Vagina (tissue), 2 donors: ENCODE measurements around the gene PRRG1.

ENCODE experiments used
- CTCF ChIP-seq, 3 experiments: fragments of 450-650 bp in 2 of 3; fragments of 200-600 bp in 1 of 3; sonication (generic) in 1 of 3; IDR thresholded peaks; one replicate each; pipeline ENCODE4 v1.5.1; 2017 to 2019; ENCODE audit warnings: antibody characterized with exemption in 3 of 3, mild to moderate bottlenecking in 2 of 3, moderate library complexity in 2 of 3
- POLR2A ChIP-seq, 2 donors: fragments of 450-650 bp; IDR thresholded peaks; one replicate each; pipeline ENCODE4 v1.6.1; 2017; ENCODE audit warnings: antibody characterized with exemption in 2 of 2, mild to moderate bottlenecking in 2 of 2, moderate library complexity in 2 of 2

- TF ChIP-seq CTCF (IDR thresholded peaks at IDR 0.05) (no peak), POLR2A (IDR thresholded peaks at IDR 0.05) (no peak)
Observed at GRCh38 chrX:37380924-37381323, 31.8 kb downstream of the PRRG1 start.
